ENCODE results near the gene PHF5A.

PHF5A gene

DNA sequence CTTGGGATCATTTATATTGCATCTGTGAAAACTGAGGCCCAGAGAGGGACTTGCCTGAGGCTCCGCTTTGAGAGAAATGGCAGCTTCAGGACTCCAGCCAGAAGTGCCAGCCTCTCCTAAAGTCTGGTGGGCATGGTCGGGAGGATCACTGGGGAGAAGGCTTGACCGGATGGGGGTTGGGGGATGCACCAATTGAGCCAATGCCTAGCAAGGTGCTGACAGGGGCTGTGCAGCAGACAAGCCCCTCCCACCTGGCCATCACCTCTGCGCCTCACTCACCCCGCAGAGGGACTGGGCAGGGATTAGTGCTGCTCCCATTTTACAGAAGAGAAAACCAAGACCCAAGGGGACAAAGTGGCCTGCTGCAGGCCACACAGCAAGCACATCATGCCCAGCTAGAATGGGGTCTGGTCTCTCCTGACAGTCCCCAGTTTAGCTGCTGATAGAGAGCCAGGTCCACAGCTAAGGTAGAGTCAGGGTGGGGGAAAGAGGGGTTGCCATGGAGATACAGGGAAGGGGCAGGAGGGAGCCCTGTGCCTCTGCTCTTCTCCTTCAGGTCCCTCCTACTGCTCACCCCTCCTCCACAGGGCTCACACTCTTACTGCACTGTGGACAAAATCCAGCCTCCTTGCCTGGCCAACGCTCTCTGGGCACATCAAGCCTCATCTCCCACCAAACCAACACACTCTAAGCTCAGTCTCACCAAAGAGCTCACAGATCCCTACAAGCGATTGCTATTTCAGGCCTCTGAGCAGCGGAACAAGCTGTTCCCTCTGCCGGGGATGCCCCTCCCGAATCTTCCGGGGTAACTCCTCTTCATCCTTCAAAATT, 57.3 kb downstream of the PHF5A start:
- DNase-seq (ENCODE audit: low read depth), result no peak

DNA sequence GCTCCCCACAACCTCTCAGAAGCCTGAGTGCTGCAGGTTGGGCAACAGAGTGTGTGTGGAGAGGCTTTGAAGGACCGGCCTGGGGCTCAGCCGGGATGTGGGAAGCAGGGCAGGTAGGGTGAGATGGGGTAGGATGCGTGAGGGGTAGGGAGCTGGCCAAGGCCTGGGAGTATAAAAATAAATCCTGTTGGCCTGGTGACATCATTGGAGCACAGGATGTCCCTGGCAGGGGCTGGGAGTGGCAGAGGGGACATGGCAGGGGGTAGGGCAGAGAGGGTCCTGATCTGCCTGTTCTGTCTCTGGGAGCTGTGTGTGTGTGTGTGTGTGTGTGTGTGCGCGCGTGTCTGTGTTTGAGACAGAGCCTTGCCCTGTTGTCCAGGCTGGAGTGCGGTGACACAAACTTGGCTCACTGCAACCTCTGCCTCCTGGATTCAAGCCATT, 58.2 kb downstream of the PHF5A start:
- no peak for DNase-seq (ENCODE audit: low read depth)
